Hematopoietic multipotent progenitor cell treated with erythropoietin and hydrocortisone succinate and interleukin-3 and kit ligand, for 15 days (in vitro differentiated cells): Measurements from ENCODE around the gene ARPIN.
"Not testable (repeated sequence)": the region's sequence is repeated elsewhere in the genome, so short reads cannot be mapped to it uniquely, and the experiment has no call there.

Experiments
- DNase-seq: peaks from one replicate; pipeline ENCODE4 v3.0.0-alpha.2; 2015; ENCODE audit warnings: low spot score

The ARPIN gene

DNA sequence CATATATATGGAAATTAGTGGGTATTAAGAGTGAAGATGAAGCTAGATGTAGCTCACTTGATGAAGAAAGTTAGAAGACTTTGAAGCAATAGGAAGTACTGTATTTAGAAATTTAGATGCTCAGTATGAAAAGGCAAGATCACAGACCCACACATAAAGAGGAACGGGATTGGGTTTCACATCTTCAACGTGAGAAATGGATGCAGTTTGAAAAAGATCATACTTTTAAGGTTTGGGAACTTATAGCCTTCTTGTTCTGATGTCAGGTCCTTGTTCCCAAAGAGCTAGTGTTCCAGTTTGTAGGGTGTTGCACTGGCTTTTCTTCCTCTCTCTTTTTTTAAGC is 35.7 kb downstream of the ARPIN start:
- no peak for DNase-seq

- DNase-seq, result no peak
These were observed 36.2 kb downstream of the ARPIN start for GRCh38 chr15:89876396-89877082.

DNA sequence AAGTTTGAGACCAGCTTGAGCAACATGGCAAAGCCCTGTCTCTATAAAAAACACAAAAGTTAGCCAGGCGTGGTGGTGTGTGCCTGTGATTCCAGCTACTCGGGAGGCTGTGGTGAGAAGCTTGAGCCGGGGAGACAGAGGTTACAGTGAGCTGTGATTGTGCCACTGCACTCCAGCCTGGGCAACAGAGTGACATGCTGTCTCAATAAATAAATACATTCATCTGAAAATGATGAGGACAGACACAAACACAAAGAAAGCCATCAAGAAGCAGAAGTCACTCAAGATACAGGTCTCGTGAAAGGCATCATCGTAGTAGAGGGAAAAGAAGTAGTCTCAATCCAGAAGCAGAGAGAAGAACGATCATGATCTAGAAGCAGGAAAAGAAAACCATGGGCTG is 37.0 kb downstream of the ARPIN start:
- DNase-seq, result no peak

GRCh38 chr15:89874926-89875564 is 37.7 kb downstream of the ARPIN start:
- peak; percentile 76 for DNase-seq

- no peak for DNase-seq
These were observed 42.0 kb downstream of the ARPIN start for GRCh38 chr15:89870688-89871288.

DNA sequence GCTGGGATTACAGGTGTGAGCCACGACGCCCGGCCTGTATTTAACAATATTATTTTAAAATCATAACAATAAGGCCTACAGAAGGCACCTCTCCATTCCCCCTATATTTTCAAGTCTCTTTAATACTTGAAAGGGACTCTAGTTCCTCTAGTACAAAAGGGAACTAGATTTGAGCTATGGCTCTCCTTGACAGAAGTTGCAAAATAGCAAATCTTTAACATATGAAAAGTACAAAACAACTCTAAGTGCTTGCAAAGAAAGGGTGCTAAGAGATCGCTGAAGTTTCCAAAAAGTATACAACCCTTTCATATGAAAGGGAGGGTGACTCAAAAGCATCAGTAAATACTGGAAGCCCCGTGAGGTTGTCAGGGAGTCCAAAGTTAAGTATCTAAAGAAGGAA is 42.7 kb downstream of the ARPIN start:
- no peak for DNase-seq

DNA sequence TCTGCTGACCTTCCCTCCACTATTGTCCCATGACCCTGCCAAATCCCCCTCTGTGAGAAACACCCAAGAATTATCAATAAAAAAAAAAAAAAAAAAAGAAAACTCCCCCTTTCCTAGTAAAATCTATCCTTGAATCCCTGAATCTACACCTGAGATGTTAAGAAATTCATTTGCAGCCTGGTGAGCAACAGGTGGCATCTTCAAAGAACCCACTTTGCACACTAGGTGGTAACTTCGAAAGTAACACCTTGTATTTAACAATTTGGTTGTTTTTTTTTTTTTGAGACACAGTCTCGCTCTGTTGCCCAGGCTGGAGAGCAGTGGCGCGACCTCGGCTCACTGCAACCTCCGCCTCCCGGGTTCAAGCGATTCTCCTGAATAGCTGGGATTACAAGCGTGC is 43.3 kb downstream of the ARPIN start:
- not testable (repeated sequence) for DNase-seq

DNA sequence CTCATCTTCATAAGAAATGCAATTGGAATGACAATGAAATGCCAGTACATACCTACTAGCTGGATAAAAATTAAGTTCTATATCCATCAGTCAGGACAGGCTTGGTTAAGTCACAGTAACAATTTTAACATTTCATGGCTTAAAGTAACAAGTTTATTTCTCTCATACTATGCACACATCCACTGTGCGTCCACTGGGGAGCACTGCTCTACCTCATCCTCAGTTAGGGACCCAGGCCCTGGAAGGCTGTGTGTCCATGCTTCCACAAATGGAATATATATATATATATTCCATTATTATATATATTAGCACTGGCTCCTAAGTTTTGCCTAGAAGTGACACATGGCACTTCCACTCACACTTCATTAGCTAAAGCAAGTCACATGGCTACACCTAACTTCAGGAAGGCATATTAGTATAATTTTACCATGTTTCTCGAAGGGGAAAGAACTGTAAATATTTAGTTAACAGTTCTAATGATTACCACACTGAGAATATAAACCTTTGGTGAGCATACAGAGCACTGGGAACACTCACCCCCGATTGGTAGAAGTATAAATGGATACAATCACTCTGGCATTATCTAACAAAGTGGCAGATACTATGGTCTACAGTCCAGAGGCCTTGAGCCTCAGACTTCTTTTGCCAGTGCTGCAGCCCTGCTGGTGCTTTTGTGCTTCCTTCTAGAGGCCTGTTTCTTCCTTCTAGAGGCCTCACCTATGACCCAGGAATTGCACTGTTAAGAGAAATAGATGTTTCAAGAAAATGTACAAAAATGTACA is 47.6 kb downstream of the ARPIN start:
- DNase-seq, result no peak

DNA sequence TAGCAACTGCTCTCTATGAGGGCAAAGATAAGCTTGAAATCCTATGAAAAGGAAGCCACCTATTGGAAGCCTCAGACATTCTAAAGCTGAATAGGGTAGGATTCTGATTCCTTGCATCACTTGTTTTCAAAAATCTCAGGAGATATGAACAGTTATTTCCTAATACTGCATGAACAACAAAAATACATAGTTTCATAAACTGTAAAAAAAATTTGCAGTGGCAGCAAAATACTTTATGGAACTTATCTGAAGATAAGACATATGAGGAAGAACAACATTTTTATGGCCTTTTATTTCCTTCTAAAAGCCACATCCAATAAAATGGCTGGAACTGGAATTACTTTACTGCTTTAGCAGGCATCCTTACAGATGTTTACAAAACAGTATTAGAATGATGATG is 48.8 kb downstream of the ARPIN start:
- no peak for DNase-seq

- DNase-seq, result peak; percentile 28
These were observed 51.9 kb downstream of the ARPIN start for GRCh38 chr15:89860891-89861290.

DNA sequence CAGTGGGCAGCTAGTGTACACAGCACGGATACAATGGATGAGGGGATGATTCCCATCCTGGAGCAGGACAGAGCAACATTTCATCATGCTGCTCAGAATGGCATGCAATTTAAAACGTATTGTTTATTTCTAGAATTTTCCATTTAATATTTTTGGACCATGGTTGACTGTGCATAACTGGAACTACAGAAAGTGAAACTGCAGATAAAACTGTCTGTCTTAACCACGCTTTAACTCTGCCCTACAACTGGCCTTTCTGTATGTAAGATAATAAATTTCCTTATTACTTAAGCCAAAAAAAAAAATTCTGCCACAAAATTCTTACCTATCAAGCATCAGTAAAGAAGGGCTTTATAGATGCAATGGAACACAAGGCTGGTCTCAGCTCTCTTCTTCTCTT is 52.3 kb downstream of the ARPIN start:
- DNase-seq, result no peak

GRCh38 chr15:89858661-89859458 is 53.9 kb downstream of the ARPIN start:
- DNase-seq, result no peak

DNA sequence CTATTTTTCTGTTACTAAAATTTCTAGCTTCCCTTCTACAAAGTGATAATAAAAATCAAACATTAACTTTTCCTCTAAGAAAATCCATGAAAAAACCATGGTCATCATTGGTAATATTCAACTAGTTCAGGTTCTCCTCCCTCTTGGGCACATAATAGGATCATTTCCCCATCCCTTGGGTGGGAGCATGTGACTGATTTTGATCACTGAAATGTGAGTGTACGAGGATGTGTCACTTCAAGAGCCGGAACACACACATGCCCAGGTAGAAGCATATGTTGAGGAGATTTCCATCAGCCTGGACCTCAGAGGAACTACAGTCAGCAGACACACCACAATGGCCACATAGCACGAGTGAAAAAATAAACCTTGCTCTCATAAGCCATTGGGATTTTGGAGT is 55.1 kb downstream of the ARPIN start:
- no peak for DNase-seq

DNA sequence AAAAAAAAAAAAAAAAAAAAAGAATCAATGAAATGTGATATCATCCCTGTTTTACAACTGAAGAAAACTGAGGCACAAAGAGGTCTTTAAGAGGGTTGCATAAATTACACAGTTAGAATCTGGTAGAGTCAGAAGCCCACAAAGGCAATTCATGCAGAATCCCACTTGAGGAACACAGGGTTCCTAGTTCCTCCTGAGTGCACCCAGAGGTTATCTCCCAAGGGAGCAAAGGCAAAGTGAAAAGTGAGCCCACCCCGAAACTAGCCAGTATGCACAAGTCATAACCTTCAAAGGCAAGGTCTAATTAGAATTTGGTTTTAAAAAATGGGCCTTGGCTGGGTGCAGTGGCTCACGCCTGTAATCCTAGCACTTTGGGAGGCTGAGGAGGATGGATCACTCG is 56.8 kb downstream of the ARPIN start:
- DNase-seq, result no peak

- DNase-seq, result not testable (repeated sequence)
These were observed 57.9 kb downstream of the ARPIN start for GRCh38 chr15:89854863-89855262.

- no peak for DNase-seq
These were observed 60.3 kb downstream of the ARPIN start for GRCh38 chr15:89852342-89852995.

DNA sequence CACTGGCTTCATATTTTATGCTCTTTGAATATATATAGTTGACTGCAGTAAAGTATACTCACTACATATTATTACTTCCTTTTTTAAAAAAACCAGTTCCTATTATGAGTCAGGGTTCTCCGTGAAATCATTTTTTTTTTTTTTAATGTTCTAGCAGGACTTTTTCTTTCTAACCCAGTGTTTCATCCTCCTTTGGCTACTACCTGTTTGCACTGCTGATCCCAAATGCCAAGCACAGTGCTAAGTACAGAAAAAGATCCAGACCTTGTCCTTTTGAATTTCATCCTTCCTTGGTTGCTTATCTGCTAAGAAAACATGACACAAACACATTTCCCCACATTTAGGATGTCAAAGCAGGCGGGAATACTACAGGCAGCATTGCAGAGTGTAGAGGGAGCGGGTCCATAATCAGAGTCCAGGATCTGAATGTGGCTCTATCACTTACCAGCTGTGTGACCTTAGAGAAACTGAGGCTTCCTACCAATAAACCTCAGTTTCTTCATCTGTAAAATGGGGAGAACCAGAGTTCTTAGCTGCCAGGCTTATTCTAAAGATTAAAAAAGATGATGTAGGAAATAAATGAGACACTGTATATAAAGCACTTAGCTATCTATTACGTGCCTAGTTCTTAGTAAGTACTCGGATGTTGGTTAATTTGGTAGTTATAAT is 60.9 kb downstream of the ARPIN start:
- DNase-seq, result no peak

GRCh38 chr15:89848970-89849292 is 63.8 kb downstream of the ARPIN start:
- DNase-seq, result no peak

DNA sequence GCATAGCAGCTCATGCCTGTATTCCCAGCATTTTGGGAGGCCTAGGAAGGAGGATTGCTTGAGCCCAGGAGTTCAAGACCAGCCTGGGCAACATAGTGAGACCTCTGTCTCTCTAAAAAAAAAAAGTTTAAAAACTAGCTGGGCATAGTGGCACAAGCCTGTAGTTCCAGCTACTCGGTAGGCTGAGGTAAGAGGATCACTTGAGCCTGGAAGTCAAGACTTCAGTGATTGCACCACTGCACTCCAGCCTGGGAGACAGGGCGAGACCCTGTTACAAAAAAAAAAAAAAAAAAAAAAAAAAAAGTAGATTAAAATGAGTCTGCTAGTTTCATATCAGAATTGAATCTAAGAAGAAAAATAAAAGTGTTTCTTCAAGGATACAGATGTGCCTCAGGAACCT is 65.7 kb downstream of the ARPIN start:
- DNase-seq, result no peak

GRCh38 chr15:89845305-89845893 is 67.4 kb downstream of the ARPIN start:
- no peak for DNase-seq
